Activated CD8-positive, alpha-beta memory T cell treated with anti-CD3 and anti-CD28 coated beads, Interleukin-2, amount 50 U/mL, for 1 hour (primary cell): ENCODE measurements around the gene IWS1.
"Not testable (repeated sequence)": the region's sequence is repeated elsewhere in the genome, so short reads cannot be mapped to it uniquely, and the experiment has no call there.

ENCODE experiments used
- DNase-seq: peaks from one replicate; pipeline ENCODE4 v3.0.0-alpha.2; 2020; ENCODE audit errors: extremely low read depth

Gene IWS1

DNA sequence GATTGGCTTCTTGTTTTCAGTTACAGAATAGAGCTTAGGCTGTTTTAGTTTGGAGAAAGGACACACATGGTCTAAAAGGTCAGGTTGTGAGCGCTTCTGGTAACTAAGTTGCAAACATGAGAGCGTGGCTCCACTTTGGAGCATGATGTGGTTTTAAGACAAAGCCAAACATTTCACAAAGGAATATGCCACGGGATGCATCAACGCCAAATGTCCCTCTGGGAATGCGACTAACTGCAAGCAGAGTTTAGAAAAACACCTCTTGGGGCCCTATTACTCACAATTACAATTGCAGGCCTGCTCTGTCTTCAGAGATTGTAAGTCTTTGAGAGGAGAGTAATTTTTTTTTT is 34.6 kb upstream of the IWS1 start:
- DNase-seq: no peak

DNA sequence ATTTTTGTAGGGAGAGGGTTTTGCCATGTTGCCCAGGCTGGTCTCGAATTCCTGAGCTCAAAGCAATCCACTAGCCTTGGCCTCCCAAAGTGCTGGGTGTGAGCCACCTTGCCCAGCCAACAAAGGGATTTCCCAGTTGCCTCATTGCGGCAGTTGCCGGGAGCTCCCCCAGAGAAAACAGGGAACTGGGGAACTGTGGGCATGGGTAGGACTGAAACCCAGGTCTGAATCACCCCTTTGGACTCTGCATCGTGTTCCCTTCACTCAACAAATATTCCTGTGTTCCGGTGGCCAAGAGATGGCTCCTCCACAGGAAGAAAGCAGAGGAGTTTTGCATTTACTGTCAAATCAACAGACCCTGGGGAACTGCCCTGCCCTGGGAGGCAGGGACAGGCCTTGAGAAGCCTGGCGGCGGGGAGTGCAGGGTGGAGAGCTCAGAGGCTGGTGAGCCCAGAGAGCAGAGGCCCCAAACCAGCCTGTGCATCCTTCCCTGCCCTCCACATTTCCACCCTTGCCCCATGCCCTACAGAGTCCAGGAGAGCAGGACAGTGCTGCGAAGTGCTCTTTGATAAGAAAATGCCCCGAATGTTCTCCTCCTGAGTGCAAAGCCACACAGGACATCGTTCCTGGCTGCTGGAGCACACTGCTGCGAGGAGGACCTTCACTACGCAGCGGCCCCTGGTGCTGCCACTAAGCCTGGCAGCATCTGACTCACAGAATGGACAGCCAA is 34.1 kb upstream of the IWS1 start:
- DNase-seq: no peak

DNA sequence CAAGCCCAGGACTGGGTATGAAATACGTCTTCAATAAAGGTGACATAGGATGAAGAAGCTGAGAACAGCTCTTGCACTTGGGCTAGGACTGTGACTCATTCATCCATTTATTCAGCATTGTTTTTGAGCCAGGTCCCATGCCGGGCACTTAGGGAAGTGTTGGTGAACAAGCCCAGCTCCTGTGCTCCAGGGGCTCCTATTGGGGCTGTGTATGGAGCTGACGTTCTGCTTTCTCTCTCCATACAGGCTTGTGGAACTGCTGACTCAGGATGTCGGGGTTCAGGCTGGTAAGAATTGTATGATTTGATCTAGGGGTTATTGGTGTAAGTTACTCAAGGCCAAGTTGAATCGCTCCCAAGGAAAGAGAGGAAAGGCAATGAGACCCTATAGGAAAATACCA is 33.2 kb upstream of the IWS1 start:
- no peak for DNase-seq

DNA sequence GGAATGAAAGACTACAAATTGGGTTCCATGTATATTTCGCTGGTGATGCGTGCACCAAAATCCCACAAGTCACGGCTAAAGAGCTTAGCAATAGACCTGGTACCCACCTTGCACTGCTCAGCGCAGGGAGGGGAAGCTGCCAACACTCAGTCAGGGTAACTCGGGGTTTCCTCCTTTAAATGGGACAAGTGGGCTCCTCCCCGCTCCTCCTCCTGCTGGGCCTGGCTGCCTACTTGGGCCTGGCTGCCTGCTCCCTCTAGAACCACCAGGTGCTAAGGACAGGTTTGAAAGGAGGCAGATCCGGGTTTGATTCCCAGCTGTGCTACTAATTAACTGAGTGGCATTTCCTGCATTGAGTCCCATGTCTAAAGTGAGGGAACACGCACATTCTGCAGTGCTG is 32.6 kb upstream of the IWS1 start:
- no peak for DNase-seq

DNA sequence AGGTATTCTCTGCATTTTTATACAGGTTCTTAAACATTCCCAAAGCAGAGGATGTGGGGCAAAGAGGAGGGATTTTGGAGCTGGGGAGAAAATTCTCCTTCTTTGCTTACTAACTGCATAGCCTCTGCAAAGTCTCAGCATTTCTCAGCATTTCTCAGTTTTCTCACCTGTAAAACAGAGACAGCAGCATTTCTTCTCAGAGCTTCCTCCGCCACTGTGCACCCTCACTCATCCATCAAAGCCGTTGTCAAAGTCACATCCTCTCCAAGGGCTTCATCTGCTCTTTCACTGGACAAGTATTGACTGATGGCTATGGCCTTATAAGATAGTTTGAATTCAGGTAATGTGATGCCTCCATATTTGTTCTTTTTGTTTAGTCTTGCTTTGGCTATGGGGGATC is 26.6 kb upstream of the IWS1 start:
- no peak for DNase-seq

DNA sequence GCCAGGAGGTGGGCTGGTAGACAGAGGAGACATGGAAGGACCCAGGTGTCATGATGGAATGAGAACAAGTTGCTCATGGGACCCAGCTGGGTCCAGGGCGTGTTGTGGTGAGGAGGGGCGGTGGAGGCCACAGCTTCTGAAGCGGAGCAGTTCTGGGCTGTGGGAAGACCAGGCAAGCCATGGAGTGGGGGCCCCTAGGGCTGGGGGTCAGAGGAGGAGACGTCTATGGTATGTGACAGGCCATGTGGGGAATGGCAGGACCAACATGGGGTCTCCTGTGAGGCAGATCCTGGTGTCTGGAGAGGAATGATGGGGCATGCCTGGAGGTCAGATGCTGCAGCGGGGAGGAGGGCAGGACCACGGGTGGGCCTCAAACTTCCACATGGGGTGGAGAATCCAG is 26.0 kb upstream of the IWS1 start:
- DNase-seq: no peak

DNA sequence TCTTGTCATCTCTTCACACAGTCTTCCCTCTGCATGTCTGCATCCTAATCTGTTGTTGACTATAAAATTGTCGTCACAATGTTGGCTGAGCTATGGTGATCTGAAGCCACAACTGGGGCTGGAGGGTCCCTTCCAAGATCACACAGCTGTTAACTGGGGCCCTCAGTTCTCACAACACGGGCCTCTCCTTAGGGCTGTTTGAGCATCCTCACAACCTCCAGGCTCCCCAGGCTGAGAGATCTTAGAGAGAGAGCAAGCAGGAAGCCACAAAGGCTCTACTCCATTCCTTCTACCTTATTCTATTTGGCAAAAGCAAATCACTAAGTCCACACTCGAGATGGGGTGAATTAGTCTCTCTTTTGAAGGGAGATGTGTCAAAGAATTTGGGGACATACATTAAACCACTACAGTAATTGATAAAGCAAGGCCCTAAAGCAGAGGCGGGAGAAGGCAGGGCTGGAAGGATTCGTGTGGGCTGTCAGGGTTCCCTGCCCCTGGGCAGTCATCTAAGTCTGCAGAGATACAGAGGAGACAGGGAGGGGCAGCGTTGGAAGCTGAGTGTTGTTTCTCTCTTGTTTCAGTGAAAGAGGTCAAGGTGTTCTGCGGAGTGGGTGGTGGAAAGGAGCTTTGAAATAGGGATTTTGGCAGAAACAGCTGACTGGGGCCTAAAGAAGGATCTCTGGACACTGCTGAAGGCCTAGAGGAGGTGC is 25.1 kb upstream of the IWS1 start:
- DNase-seq: no peak

DNA sequence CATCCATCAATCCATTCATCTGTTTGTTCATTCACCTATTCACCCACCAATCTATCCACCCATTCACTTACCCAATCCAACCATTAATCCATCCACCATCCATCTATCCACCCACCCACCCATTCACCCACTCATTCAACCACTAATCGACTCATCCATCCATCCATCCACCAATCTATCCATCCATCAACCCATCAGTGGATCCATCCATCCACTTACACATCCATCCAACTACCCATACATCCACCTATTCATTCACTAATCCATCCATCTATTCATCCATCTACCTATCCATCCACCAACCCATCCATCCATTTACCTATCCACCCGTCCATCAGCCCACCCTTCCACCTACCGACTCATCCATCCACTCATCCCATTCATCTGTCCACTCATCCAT is 20.5 kb upstream of the IWS1 start:
- DNase-seq: no peak

DNA sequence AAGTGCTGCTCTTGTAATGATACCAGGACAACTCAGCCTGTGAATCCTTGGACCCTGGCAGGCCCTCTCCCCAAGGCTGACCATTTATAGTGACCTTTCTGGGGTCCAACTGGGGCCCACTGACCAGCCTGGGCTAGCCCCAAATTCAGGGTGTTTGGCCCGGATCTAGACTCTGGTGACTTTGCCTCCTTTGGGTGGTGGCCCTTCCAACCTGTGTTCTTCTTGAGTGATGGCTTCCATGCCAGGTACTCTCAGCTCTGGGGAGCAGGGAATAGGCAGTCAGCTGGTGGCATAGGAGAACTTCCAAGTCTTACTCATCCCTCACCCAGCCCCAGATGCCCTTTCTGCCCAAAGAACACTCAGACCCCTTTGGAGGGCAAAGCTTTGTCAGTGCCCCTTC is 19.5 kb upstream of the IWS1 start:
- DNase-seq: no peak

DNA sequence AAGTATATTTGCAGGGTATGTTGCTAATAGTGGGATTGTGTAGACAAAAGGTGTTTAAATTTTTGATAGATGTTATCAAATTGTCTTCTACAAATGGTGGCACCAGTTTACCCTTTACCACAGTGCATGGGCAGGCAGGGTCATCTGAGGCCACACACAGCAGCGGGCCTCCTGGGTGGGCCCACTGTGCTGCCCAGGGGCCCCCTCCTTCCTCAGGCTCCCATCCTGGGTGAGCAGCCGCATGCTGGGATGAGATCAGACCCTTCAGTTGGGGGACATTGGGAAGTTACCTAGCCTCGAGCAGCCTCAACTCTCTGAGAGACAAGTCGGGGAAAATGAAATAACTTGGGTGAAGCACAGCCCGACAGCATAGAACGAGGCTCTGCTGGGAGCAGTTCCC is 18.9 kb upstream of the IWS1 start:
- DNase-seq: no peak

DNA sequence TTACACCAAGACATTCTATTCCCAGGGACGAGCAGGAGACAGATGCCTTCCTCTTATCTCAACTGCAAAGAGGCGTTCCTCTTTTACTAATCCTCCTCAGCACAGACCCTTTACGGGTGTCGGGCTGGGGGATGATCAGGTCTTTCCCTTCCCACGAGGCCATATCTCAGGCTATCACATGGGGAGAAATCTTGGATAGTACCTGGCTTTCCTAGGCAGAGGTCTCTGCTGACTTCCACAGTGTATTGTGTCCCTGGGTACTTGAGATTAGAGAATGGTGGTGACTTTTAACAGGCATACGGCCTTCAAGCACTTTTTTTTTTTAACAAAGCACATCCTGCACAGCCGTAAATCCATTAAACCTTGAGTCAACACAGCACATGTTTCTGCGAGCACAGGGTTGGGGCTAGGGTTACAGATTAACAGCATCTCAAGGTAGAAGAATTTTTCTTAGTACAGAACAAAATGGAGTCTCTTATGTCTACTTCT is 16.8 kb upstream of the IWS1 start:
- not testable (repeated sequence) for DNase-seq

DNA sequence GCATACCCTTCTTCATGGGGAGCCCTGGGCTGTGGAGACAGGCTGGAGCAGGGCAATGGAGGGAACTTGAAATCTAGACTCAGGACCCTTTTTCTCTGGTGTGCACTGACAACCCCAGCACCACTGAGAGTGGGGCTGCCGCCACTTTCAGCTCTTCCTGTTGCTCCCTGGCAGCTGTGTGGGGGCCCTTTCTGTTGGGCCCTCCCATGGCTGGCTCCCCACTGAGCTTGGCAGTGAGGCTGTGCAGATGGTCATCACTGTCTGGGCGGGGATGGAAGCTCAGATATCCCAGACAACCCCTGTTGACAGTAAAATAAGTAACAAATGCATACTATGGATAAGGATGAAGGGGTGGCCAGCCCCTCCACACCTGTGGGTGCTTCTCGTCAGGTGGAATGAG is 15.9 kb upstream of the IWS1 start:
- no peak for DNase-seq

DNA sequence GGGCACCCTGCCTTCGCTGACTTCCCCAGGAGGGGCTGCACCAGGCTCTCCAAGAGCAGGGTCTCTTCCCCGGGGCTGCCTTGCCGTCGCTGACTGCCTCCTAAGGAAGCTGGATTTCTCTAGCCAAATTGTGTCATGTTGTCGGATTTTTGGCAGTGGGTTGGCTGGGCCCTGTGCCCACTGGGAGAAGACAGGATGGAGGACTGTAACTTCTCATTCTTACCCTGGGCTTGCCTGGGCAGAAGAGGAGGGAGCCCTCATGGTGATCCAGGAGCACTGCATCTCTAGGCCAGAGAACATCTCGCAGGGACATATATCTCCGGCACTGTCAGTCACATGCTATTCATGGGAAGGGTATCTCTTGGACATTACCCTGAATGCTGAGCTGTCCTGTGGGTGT is 15.5 kb upstream of the IWS1 start:
- no peak for DNase-seq

DNA sequence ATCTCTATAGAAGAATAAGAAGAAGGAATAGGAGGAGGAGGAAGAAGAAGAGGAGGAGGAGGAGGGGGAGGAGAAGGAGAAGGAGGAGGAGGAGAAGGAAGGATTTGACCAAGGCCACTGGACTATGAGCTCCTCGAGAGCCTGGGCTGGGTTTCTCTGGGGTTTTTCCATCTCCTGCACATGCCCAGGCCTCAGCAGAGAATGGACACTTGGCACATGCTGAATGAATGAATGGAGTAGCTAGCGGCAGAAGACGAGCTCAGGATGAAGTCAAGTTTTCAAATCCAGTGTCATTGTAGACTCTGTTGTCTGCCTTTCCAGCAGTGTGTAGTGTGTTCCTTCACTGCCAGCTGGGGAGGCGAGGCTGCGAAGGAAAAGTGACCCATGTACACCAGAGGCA is 11.4 kb upstream of the IWS1 start:
- DNase-seq: no peak

DNA sequence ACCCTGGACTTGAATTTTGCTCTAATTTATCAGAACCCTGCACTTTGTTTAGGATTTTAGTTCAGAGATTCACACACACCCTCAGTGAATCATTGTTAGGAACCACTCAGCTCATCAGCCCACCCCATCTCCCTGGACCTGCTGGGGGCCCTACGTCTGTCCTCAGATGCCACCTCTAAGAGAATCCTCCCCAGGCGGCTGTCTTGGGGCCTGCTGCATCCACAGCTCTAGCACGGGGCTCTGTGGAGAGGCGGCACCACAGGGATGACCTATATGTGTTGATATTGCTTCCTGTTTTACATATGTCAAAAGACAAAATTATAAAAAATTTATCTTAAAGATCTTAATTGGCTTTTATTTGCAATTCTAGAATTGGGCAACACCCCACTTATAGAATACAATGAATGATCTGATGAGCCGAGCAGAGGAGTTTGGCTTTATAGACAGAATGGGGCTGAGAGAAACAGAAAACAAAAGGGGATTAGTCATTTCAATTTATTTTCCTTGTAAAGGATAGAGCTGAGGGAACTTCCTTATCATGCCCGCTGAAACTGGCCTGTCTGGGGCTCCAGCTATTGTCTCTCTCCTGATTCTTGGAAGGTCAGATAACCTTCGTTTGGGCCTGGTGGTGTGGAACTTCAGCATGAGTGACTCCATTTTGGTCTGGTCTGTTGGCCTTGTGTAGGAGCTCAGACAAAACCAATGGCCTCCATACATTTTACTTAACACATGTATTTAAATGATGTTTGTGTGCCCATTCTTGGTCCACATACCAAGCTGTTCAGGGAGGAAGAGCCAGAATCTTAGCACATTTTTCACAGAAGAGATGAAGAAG is 10.6 kb upstream of the IWS1 start:
- DNase-seq: no peak

DNA sequence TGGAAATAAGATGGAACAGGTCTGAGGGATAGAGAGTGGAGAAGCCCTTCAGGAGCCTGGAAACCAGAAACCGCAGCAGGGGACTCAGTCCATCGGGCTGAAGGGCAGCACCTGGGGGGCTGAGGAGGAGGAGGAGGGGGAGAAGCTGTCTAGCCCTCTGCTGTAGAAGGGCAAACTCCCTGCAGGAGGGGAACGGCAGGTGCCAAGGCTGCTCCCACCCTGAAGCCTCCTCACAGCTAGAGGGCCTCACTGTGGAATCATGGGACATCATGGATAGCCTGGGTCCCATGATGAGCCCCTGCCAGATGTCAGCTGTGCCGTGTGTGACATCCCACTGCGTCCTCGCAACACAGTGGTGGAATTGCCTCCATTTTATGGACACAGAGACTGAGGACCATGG is 9.6 kb upstream of the IWS1 start:
- no peak for DNase-seq

DNA sequence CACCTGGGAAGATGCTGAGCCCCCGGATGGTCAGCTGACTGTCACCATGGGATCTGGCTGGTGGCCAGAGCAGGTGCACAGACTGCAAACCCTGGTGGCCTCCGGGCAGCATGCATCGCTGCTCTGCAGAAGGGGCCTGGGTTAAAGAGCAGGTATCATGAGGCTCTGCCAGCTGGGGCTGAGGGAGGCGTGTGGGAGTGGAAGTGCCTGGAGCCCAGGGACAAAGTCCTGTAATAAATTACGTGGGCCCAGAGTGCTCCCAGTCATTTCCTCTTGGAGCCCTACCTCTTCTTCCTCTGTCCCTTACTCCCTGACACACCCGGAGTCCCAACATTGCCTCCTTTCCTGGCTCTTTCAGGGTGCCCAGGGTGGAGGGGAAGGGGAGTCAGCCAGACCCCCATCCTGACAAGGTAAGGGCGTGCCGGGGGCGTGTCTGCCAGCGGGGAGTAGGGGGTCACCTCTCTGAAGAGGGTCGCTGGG is 9.2 kb upstream of the IWS1 start, which contains the start of gene MYO7B:
Gene MYO7B (plus strand): TSS at position 262 of the 480 bp plus-strand sequence. CDS start 24,040 bp downstream, outside the sequence.
- no peak for DNase-seq

DNA sequence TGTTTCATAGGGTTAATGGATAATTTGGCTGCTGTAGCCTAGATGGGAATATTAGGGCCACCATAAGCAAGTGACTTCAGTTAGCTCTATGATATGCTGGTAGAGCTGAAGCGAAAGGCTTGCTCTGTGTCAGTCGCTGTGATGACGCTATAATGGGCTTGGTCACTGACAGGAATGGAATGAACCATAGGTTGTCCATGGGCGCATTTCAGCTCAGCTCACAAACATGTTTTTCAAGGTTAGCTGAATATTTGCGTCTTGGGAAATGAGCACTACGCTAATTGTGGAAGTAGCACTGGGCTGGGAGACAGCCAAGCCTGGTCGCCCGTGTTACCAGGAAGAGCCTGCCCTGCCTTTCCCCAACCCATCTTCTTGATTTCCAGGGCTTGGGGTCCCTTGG is 6.0 kb upstream of the IWS1 start:
- no peak for DNase-seq

DNA sequence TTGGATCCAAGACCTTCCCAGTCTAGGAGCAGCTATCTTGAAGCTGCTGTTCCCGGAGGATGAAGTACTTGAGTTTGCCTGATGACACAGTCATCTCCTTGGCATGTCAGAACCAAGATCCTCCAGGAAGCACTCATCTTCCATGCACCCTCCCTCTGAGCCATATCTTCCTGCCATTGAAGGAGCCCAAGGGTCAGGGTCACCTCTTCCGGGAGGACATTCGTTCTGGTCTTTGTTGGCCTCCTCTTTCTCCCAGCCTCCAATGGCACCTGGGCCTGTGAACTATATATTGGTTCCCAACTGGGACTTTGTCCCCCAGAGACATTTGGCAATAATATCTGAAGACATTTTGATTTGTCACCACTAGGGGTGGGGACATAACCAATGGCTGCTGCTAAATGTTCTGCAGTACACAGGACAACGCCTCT is 4.9 kb upstream of the IWS1 start:
- DNase-seq: no peak

DNA sequence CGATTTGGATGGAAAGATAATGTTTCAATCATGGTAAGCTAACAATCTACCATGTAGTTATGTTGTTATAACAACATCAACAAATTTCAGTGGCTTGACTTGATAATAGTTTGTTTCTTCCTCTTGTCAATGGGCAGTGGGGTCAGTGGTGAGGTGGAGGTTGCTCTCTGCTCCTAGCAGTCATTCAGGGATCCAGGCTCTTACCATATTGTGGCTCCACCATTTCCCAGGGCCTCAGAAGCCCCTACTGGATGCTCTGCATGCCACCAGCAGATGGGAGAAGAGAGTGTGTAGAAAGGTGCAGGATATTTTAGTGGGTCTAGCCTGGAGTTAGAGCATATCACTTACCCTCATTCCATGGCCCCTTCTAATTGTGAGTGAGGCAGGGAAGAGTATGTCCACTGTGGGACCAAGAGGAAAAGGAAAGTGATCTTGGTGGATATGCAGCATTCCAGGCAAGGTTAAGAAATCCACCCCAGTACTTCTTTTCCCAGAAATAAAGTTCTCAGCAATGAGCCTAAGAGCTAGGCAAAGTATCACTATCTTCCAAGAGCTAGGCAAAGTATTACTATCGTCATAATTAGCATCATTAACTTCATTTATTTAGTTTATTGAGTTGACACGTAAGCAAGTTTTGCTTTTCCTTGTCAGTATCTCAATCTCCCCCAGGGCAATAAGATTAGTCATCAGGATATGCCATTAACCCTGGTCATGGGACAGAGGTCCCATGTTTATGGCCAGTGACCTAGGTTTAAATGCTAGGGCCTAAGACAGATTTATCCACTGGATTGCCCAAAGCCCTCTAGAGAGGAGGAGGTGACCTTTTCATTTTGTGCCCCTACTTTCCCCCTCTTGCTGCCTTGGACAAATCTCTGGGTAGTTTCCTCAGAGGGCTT is 4.2 kb upstream of the IWS1 start:
- no peak for DNase-seq

DNA sequence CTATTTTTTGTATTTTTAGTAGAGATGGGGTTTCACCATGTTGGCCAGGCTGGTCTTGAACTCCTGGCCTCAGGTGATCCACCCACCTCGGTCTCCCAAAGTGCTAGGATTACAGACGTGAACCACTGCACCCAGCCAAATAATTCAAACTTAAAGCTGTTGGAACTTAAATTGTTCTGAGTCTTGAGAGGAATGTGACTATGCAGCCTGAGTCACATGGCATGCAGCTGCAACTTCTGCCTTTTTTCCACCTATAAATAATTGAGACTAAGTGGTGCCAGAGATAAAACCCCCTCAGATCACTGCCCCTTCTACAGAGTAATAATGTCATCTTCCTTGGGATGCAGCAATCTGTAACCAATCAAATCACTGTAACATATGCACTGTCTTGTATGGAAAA is 3.1 kb upstream of the IWS1 start:
- DNase-seq: not testable (repeated sequence)
